AG04450 (cell line): Measurements from ENCODE around the gene TCERG1L. TPM values are rescaled to one million over a fixed set of nuclear protein-coding genes. Genes with fewer than 3 reads are reported as not detected.

ENCODE experiments used
- CTCF ChIA-PET: fragments of 300-600, 350-600 bp; formaldehyde crosslinking; extraction: SDS; loops from one replicate; lab custom pipeline; 2022; ENCODE audit warnings: antibody characterized with exemption, inconsistent platforms; lab: Charles Lee
- POLR2A ChIA-PET: fragments of 350-600 bp; formaldehyde crosslinking; extraction: SDS; loops from one replicate; lab custom pipeline; 2021; ENCODE audit warnings: antibody characterized with exemption, inconsistent platforms; lab: Yijun Ruan, JAX
- DNase-seq: peaks from one replicate; pipeline ENCODE4 v3.0.0-alpha.2; 2011; ENCODE audit warnings: low read depth, low spot score
- H3K27ac ChIP-seq: one replicate; pipeline ENCODE4 v1.5.1; 2012; ENCODE audit warnings: low read depth, low read length, control low read depth
- H3K27me3 ChIP-seq: one replicate; pipeline ENCODE4 v1.6.0; 2012; ENCODE audit warnings: low read length; ENCODE audit not compliant: control insufficient read depth, insufficient read depth
- H3K4me3 ChIP-seq: 2 replicates; pipeline ENCODE4 v1.5.1; 2011; ENCODE audit warnings: mild to moderate bottlenecking, low read depth, low read length, control low read depth
- H3K9me3 ChIP-seq: 2 replicates; pipeline ENCODE4 v1.5.1; 2012; ENCODE audit warnings: low read length; ENCODE audit not compliant: control insufficient read depth, insufficient read depth
- CTCF ChIP-seq: IDR thresholded peaks from 2 replicates; pipeline ENCODE4 v1.5.1; 2011; ENCODE audit warnings: low read depth, low read length, control low read depth, inconsistent platforms
- polyA plus RNA-seq: library from polyadenylated mRNA; depleted of rRNA; stranded (reverse); fragments of >200 nt; gene quantifications from 2 replicates; pipeline ENCODE4 v1.2.3, GENCODE V29; 2011

TCERG1L gene
- polyA plus RNA-seq, 1 experiment = not detected

- no peak for DNase-seq
- Histone ChIP-seq H3K27ac (no peak overlapping the region), H3K27me3 (no peaks in the 10 kb centered on the region), H3K9me3 (peaks cover 86% of the 10 kb centered on the region), H3K4me3 (no peak overlapping the region)
- ChIA-PET POLR2A (no interaction called here), CTCF (no interaction called here)
- no peak for TF ChIP-seq CTCF
Measured at GRCh38 chr10:131273476-131273875, 38.0 kb downstream of the TCERG1L start.

GRCh38 chr10:131272897-131273451 lies 38.5 kb downstream of the TCERG1L start:
- CTCF ChIA-PET = no interaction called here
- peaks cover 85% of the 10 kb centered on the region for H3K9me3 ChIP-seq
- no peak for DNase-seq
- H3K27me3 ChIP-seq = no peaks in the 10 kb centered on the region
- TF ChIP-seq CTCF = no peak
- POLR2A ChIA-PET = no interaction called here
- H3K27ac ChIP-seq = no peak overlapping the region
- H3K4me3 ChIP-seq = no peak overlapping the region

- no peak for DNase-seq
- ChIA-PET CTCF (no interaction called here), POLR2A (no interaction called here)
- Histone ChIP-seq H3K9me3 (peaks cover 85% of the 10 kb centered on the region), H3K27ac (no peak overlapping the region), H3K27me3 (no peaks in the 10 kb centered on the region), H3K4me3 (no peak overlapping the region)
- TF ChIP-seq CTCF = no peak
Measured at GRCh38 chr10:131271966-131272365, 39.6 kb downstream of the TCERG1L start.

- POLR2A ChIA-PET = no interaction called here
- no peak overlapping the region for H3K27ac ChIP-seq
- CTCF ChIA-PET = no interaction called here
- H3K27me3 ChIP-seq = no peaks in the 10 kb centered on the region
- no peak overlapping the region for H3K4me3 ChIP-seq
- no peak for DNase-seq
- no peak for TF ChIP-seq CTCF
- peaks cover 87% of the 10 kb centered on the region for H3K9me3 ChIP-seq
Measured at GRCh38 chr10:131271195-131271880, 40.2 kb downstream of the TCERG1L start.

- ChIA-PET POLR2A (no interaction called here), CTCF (no interaction called here)
- Histone ChIP-seq H3K4me3 (no peak overlapping the region), H3K9me3 (peaks cover 86% of the 10 kb centered on the region), H3K27ac (no peak overlapping the region), H3K27me3 (no peaks in the 10 kb centered on the region)
- no peak for TF ChIP-seq CTCF
- DNase-seq = no peak
Measured at GRCh38 chr10:131270461-131271190, 40.9 kb downstream of the TCERG1L start.
